A549 (cell line): ENCODE results near the gene GLRA2.

ENCODE experiments used
- CTCF ChIP-seq: fragments of >200 bp; sonication (Bioruptor Twin); formaldehyde crosslinking; IDR thresholded peaks from 3 replicates; pipeline ENCODE4 v1.5.1; 2016
- MAFK ChIP-seq: fragments of 450-650 bp; IDR thresholded peaks from 2 replicates; pipeline ENCODE4 v1.6.1; 2014; ENCODE audit not compliant: partially characterized antibody
- MAX ChIP-seq: IDR thresholded peaks from 2 replicates; pipeline ENCODE4 v1.6.1; 2012
- RFX5 ChIP-seq: fragments of 450-650 bp; IDR thresholded peaks from 2 replicates; pipeline ENCODE4 v1.7.1; 2014; ENCODE audit warnings: antibody characterized with exemption, mild to moderate bottlenecking, moderate library complexity

GRCh38 chrX:14673764-14674163 is 144.4 kb downstream of the GLRA2 start:
- TF ChIP-seq MAX (no peak), RFX5 (no peak), MAFK (no peak), CTCF (no peak)
